Stimulated activated CD4-positive, alpha-beta T cell treated with anti-CD3 and anti-CD28 coated beads, Interleukin-12 subunit alpha, Interleukin-12 subunit beta, amount 100 ng/mL, for 4 hours (primary cell): ENCODE data around the gene ZNF804B.

Experiments used
- DNase-seq: peaks from one replicate; pipeline ENCODE4 v3.0.0-alpha.2; 2020

ZNF804B gene

GRCh38 chr7:88759230-88760135, at the start of gene ZNF804B:
Gene ZNF804B (plus strand): TSS chr7:88759700. CDS start chr7:88759977, 277 bp downstream.
- no peak for DNase-seq

- DNase-seq = no peak
Observed at GRCh38 chr7:88735920-88736319, 23.6 kb upstream of the ZNF804B start.

GRCh38 chr7:88737632-88738031, 21.9 kb upstream of the ZNF804B start:
- DNase-seq = no peak

GRCh38 chr7:88746126-88746525, 13.4 kb upstream of the ZNF804B start:
- DNase-seq = no peak

- no peak for DNase-seq
Observed at GRCh38 chr7:88756802-88757201, 2.7 kb upstream of the ZNF804B start.

GRCh38 chr7:88757371-88757770, 2.1 kb upstream of the ZNF804B start:
- DNase-seq = no peak

- DNase-seq = no peak
Observed at GRCh38 chr7:88758381-88759229, 895 bp upstream of the ZNF804B start.

GRCh38 chr7:88760136-88760515, 626 bp downstream of the ZNF804B start:
- no peak for DNase-seq

- no peak for DNase-seq
Observed at GRCh38 chr7:88761779-88762178, 2.3 kb downstream of the ZNF804B start.

GRCh38 chr7:88771417-88771816, 11.9 kb downstream of the ZNF804B start:
- DNase-seq = no peak

- no peak for DNase-seq
Observed at GRCh38 chr7:88772776-88773175, 13.3 kb downstream of the ZNF804B start.

GRCh38 chr7:88775838-88776237, 16.3 kb downstream of the ZNF804B start:
- DNase-seq = no peak

GRCh38 chr7:88787777-88788176, 28.3 kb downstream of the ZNF804B start:
- no peak for DNase-seq

GRCh38 chr7:88789480-88790064, 30.1 kb downstream of the ZNF804B start:
- DNase-seq = no peak

GRCh38 chr7:88791891-88792290, 32.4 kb downstream of the ZNF804B start:
- no peak for DNase-seq

GRCh38 chr7:88792361-88792760, 32.9 kb downstream of the ZNF804B start:
- DNase-seq = no peak

GRCh38 chr7:88795553-88795952, 36.1 kb downstream of the ZNF804B start, which contains the start of gene TEX47:
Gene TEX47 (minus strand): TSS chr7:88795737. CDS start chr7:88794942, 795 bp downstream.
- DNase-seq = no peak

- no peak for DNase-seq
Observed at GRCh38 chr7:88801046-88801445, 41.5 kb downstream of the ZNF804B start.

GRCh38 chr7:88806280-88807037, 47.0 kb downstream of the ZNF804B start:
- DNase-seq = no peak

GRCh38 chr7:88818552-88818951, 59.1 kb downstream of the ZNF804B start:
- no peak for DNase-seq

- no peak for DNase-seq
Observed at GRCh38 chr7:88826222-88826621, 66.7 kb downstream of the ZNF804B start.

- no peak for DNase-seq
Observed at GRCh38 chr7:88835147-88835728, 75.7 kb downstream of the ZNF804B start.
